Mammary epithelial cell (primary cell): Measurements from ENCODE around the gene NTM.

ENCODE experiments used
- EZH2 ChIP-seq: IDR thresholded peaks from 2 replicates; pipeline ENCODE4 v1.6.1; 2012; ENCODE audit warnings: low read length, inconsistent platforms, borderline replicate concordance
- TF ChIP-seq, protein P1 (sequence below), 2 donors: IDR thresholded peaks in 1 of 2; conservative IDR thresholded peaks in 1 of 2; 2 replicates each; pipeline ENCODE4 v1.5.1; 2011 to 2012; ENCODE audit warnings: inconsistent platforms in 2 of 2, low read length in 2 of 2, mild to moderate bottlenecking in 2 of 2, control low read depth in 1 of 2, low read depth in 1 of 2; ENCODE audit not compliant: insufficient read depth in 1 of 2; ENCODE audit errors: extremely low read depth in 1 of 2

DNA sequence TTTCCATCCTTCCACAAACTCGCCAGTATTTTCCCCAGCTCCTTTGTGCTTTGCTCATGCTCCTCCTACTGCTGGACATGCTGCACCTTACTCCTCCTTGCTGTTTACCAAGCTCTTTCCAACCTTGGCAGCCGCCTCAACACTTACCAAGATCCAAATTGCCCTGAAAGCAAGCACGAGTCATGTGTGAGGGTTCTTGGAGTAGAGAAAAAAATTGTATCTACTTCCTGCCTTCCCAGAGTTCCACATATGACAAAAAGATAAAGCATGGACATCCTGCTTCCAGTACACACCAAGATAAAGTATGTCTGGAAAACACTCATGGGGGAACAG, 767.5 kb downstream of the NTM start:
- TF ChIP-seq, protein P1, sequence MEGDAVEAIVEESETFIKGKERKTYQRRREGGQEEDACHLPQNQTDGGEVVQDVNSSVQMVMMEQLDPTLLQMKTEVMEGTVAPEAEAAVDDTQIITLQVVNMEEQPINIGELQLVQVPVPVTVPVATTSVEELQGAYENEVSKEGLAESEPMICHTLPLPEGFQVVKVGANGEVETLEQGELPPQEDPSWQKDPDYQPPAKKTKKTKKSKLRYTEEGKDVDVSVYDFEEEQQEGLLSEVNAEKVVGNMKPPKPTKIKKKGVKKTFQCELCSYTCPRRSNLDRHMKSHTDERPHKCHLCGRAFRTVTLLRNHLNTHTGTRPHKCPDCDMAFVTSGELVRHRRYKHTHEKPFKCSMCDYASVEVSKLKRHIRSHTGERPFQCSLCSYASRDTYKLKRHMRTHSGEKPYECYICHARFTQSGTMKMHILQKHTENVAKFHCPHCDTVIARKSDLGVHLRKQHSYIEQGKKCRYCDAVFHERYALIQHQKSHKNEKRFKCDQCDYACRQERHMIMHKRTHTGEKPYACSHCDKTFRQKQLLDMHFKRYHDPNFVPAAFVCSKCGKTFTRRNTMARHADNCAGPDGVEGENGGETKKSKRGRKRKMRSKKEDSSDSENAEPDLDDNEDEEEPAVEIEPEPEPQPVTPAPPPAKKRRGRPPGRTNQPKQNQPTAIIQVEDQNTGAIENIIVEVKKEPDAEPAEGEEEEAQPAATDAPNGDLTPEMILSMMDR (conservative IDR thresholded peaks at IDR 0.05 in 1 of 2, IDR thresholded peaks at IDR 0.05 in 1 of 2; ENCODE audit: extremely low read depth in 1 of 2, insufficient read depth in 1 of 2, low read depth in 1 of 2, low read length in 2 of 2) = no peak
- TF ChIP-seq EZH2 = no peak
